GM10248 (cell line): Measurements from ENCODE around the gene HOXA1.

Experiments
- CTCF ChIA-PET: fragments of 300-600 bp; sonication (Branson Sonifier 250); formaldehyde crosslinking; extraction: SDS; loops from one replicate; lab custom pipeline; 2021; ENCODE audit warnings: antibody characterized with exemption; lab: Yijun Ruan, JAX
- POLR2A ChIA-PET: fragments of 350-650 bp; sonication (Branson Sonifier 250); formaldehyde crosslinking; extraction: SDS; loops from one replicate; lab custom pipeline; 2020; ENCODE audit warnings: antibody characterized with exemption; lab: Yijun Ruan, JAX
- DNase-seq: peaks from one replicate; pipeline ENCODE4 v3.0.0; 2012; ENCODE audit errors: extremely low spot score
- CTCF ChIP-seq: IDR thresholded peaks from 2 replicates; pipeline ENCODE4 v1.5.1; 2012; ENCODE audit warnings: mild to moderate bottlenecking, low read depth; ENCODE audit errors: extremely low read depth, missing control alignments, control extremely low read depth

The HOXA1 gene

DNA sequence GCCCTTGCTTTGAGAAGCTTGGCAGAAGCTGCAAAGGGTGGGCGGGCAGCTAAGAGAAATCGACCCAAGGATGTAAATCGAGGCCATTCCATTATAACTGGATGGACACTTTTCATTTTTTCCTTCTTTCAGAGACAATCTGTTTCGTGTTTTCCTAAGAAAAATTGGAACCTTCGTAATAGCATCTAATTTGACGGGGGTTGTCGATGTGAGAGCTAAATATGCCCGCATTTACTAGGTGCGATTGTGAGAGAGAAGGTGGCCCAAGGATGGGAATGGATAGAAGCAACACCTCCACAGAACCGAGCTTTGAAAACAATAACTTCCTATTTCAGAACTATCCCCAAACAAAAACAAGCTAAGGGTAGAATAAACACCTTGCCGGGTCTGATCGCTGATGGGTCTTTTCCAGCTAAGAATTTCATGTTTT lies 35.6 kb upstream of the HOXA1 start:
- DNase-seq: no peak
- CTCF ChIA-PET: interaction anchor here (0.9 to 2.0 kb wide), 6 partner anchors 19 to 46 kb away, joined by 3 to 6 read pairs (median 4); no protein-coding TSS in a partner anchor
- POLR2A ChIA-PET: no interaction called here
- TF ChIP-seq CTCF: no peak

GRCh38 chr7:27130540-27131389 lies 35.0 kb upstream of the HOXA1 start, which contains the start of gene HOXA4:
HOXA4 (minus strand) TSS chr7:27130757; CDS start chr7:27130733, 24 bp downstream.
- ChIA-PET POLR2A (no interaction called here), CTCF (interaction anchor here (0.9 to 2.0 kb wide), 6 partner anchors 20 to 45 kb away, joined by 3 to 6 read pairs (median 4); no protein-coding TSS in a partner anchor)
- DNase-seq: peak; percentile 71
- TF ChIP-seq CTCF: no peak

DNA sequence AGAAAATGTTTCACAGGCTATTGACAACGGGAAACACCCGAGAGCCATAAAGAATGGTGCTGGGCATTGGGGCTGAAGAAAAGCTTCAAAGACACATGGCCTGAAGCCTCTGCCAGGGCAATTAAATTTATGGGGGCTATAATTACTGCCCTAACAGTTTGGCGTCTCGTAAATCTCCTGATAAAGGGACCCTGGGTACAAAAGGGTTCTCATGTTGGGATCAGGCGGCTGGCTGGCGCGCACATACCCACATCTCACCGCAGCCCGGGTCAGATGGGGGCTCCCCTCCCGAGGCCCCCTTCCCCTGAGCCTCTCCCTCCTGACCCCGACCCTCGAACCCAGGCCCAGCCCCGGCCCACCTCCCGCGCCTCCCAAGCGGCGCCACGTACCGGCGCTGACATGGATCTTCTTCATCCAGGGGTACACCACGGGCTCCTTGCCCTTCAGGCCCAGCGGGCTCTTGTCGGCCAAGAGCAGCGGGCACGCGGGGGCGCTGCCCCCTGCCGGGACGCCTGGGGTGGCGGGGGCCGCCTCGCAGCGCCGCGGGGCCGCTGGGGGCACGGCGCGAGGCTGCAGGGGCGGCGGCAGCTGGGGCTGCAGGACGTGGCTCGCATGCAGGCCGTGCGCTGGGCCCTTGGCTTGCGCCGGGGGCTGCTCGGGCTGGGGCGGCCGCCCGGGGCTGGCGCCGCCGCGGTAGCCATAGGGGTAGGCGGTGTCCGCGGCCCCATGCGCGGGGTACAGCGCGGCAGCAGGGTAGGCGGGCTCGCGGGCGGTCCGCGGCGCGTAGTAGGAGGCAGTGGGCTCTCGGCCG lies 34.1 kb upstream of the HOXA1 start:
- no peak for DNase-seq
- ChIA-PET POLR2A (no interaction called here), CTCF (interaction anchor here (1.0 to 2.0 kb wide), 3 partner anchors 20 to 33 kb away, joined by 3 to 6 read pairs (median 4); no protein-coding TSS in a partner anchor)
- TF ChIP-seq CTCF: no peak

GRCh38 chr7:27128776-27129728 lies 33.3 kb upstream of the HOXA1 start:
- POLR2A ChIA-PET: no interaction called here
- DNase-seq: no peak
- CTCF ChIA-PET: interaction anchor here (0.9 kb wide), 1 partner anchor 32 kb away, joined by 3 read pairs; no protein-coding TSS in a partner anchor
- TF ChIP-seq CTCF: no peak

GRCh38 chr7:27128034-27128433 lies 32.2 kb upstream of the HOXA1 start:
- ChIA-PET CTCF (interaction anchor here (0.8 kb wide), 1 partner anchor 446 kb away, joined by 4 read pairs; no protein-coding TSS in a partner anchor), POLR2A (no interaction called here)
- TF ChIP-seq CTCF: no peak
- no peak for DNase-seq
